DOHH2 (cell line): ENCODE data around the gene ATP4A.
"Not testable (repeated sequence)": the region's sequence is repeated elsewhere in the genome, so short reads cannot be mapped to it uniquely, and the experiment has no call there.

Experiments used
- H3F3A ChIP-seq: fragments of 200-600 bp; sonication (generic), shearing (Covaris generic); 2 replicates; pipeline ENCODE4 v1.6.0; 2016; ENCODE audit warnings: antibody characterized with exemption, mild to moderate bottlenecking; ENCODE audit not compliant: control insufficient read depth, insufficient read depth
- H3K27ac ChIP-seq: fragments of 200-600 bp; sonication (generic); 2 replicates; pipeline ENCODE4 v1.5.1; 2014; ENCODE audit warnings: low read depth, mild to moderate bottlenecking, low read length, moderate library complexity
- H3K27me3 ChIP-seq: fragments of 200-600 bp; sonication (generic); 2 replicates; pipeline ENCODE4 v1.6.1; 2014; ENCODE audit warnings: mild to moderate bottlenecking, low read length, mixed read lengths; ENCODE audit not compliant: control insufficient read depth
- H3K36me3 ChIP-seq: fragments of 200-600 bp; sonication (generic); 2 replicates; pipeline ENCODE4 v1.6.1; 2014; ENCODE audit warnings: mild to moderate bottlenecking, low read length, moderate library complexity, mixed read lengths; ENCODE audit not compliant: control insufficient read depth
- H3K4me1 ChIP-seq: fragments of 200-600 bp; sonication (generic); 2 replicates; pipeline ENCODE4 v1.6.1; 2014; ENCODE audit warnings: mild to moderate bottlenecking, low read length, mixed read lengths; ENCODE audit not compliant: control insufficient read depth
- H3K4me2 ChIP-seq: fragments of 200-600 bp; sonication (generic); 2 replicates; pipeline ENCODE4 v1.6.0; 2014; ENCODE audit warnings: mild to moderate bottlenecking, low read length, moderate library complexity
- H3K4me3 ChIP-seq: fragments of 200-600 bp; sonication (generic); 2 replicates; pipeline ENCODE4 v1.5.1; 2014; ENCODE audit warnings: mild to moderate bottlenecking, low read length, mixed read lengths
- H3K79me2 ChIP-seq: fragments of 200-600 bp; sonication (generic); 2 replicates; pipeline ENCODE4 v1.6.1; 2014; ENCODE audit warnings: mild to moderate bottlenecking, low read length, mixed read lengths; ENCODE audit not compliant: control insufficient read depth
- H3K9me2 ChIP-seq: fragments of 200-600 bp; sonication (generic); replicated peaks from 2 replicates; pipeline ENCODE4 v1.6.1; 2014; ENCODE audit warnings: mild to moderate bottlenecking, low read length, mixed read lengths; ENCODE audit not compliant: control insufficient read depth
- H3K9me3 ChIP-seq: fragments of 200-600 bp; sonication (generic); 2 replicates; pipeline ENCODE4 v1.6.1; 2014; ENCODE audit warnings: antibody characterized with exemption, low read length, mixed read lengths; ENCODE audit not compliant: control insufficient read depth, insufficient read depth
- H4K20me1 ChIP-seq: fragments of 200-600 bp; sonication (generic); 2 replicates; pipeline ENCODE4 v1.6.0; 2014; ENCODE audit warnings: low read depth, mild to moderate bottlenecking, antibody characterized with exemption, low read length, moderate library complexity; ENCODE audit not compliant: control insufficient read depth, insufficient read depth
- EZH2phosphoT487 ChIP-seq: fragments of 200-600 bp; sonication (generic); IDR thresholded peaks from 2 replicates; pipeline ENCODE4 v1.6.1; 2017; ENCODE audit warnings: borderline replicate concordance, mild to moderate bottlenecking, antibody characterized with exemption, low read length, moderate library complexity, mixed read lengths
- TF ChIP-seq, protein P1 (sequence below): fragments of 200-600 bp; sonication (generic); IDR thresholded peaks from one replicate; pipeline ENCODE4 v1.5.1; 2014; ENCODE audit warnings: antibody characterized with exemption, mild to moderate bottlenecking, low read depth, low read length; ENCODE audit not compliant: poor library complexity, severe bottlenecking

Gene ATP4A

DNA sequence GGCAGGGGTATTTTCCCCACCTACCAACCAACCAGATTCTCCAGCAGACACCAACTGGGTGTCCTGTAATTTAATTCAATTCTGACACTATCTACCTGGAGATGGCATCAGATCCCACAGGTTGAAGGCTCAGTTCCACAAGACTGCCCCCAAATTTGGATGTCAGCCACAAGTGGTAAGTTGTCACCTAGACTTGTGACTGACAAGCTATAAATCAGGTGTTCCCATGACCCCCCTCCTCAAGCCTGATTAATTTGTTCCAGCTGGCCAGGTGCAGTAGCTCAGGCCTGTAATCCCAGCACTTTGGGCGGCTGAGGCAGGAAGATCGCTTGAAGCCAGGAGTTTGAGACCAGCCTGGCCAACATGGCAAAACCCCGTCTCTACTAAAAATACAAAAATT, 38.5 kb upstream of the ATP4A start:
- H3K4me2 ChIP-seq, result no peak overlapping the region
- TF ChIP-seq EZH2phosphoT487, result no peak
- TF ChIP-seq, protein P1, sequence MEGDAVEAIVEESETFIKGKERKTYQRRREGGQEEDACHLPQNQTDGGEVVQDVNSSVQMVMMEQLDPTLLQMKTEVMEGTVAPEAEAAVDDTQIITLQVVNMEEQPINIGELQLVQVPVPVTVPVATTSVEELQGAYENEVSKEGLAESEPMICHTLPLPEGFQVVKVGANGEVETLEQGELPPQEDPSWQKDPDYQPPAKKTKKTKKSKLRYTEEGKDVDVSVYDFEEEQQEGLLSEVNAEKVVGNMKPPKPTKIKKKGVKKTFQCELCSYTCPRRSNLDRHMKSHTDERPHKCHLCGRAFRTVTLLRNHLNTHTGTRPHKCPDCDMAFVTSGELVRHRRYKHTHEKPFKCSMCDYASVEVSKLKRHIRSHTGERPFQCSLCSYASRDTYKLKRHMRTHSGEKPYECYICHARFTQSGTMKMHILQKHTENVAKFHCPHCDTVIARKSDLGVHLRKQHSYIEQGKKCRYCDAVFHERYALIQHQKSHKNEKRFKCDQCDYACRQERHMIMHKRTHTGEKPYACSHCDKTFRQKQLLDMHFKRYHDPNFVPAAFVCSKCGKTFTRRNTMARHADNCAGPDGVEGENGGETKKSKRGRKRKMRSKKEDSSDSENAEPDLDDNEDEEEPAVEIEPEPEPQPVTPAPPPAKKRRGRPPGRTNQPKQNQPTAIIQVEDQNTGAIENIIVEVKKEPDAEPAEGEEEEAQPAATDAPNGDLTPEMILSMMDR, result no peak
- H3K9me3 ChIP-seq, result no peaks in the 10 kb centered on the region
- peaks cover 5% of the 10 kb centered on the region for H3K27me3 ChIP-seq
- no peaks in the 10 kb centered on the region for H3K79me2 ChIP-seq
- H3F3A ChIP-seq, result no peaks in the 10 kb centered on the region
- H3K4me3 ChIP-seq, result no peak overlapping the region
- no peaks in the 10 kb centered on the region for H3K9me2 ChIP-seq
- no peaks in the 10 kb centered on the region for H3K36me3 ChIP-seq
- H4K20me1 ChIP-seq, result no peaks in the 10 kb centered on the region
- H3K4me1 ChIP-seq, result no peaks in the 10 kb centered on the region
- H3K27ac ChIP-seq, result no peak overlapping the region

DNA sequence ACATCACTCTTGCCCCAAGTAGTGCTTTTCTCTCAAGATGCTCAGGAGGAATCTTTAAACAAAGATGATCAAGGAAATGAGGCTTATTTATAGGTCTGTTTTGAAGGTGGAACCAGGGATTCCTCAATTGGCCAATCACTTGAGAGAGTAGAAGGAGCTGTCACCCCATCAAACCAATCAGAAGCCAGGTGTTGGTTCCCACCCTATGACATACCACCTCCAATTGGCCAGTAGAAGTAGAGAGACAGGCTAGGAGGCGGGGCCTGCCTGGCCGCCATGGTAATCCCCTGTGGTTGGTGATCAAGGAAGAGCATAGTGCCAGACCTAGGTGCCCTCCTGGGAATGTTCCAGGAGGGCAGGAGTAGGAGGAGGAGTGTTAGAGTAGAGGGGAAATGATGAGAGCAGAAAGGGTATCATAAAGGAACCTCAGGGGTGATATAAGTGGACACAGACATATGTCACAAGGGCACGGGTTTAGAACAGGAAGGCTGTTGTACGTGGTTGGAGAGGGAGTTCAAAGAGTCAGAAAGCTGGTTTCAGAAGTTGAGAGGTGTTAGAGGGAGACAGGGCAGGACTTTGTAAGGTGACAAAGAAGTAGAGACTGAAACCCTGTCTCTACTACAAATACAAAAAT, 33.0 kb upstream of the ATP4A start:
- Histone ChIP-seq H3K4me2 (no peak overlapping the region), H3F3A (no peaks in the 10 kb centered on the region), H3K36me3 (no peaks in the 10 kb centered on the region), H3K9me2 (no peaks in the 10 kb centered on the region), H3K4me3 (no peak overlapping the region), H4K20me1 (no peaks in the 10 kb centered on the region), H3K4me1 (no peaks in the 10 kb centered on the region), H3K27ac (no peak overlapping the region), H3K79me2 (no peaks in the 10 kb centered on the region), H3K27me3 (peaks cover 5% of the 10 kb centered on the region), H3K9me3 (no peaks in the 10 kb centered on the region)
- TF ChIP-seq, protein P1, result no peak

DNA sequence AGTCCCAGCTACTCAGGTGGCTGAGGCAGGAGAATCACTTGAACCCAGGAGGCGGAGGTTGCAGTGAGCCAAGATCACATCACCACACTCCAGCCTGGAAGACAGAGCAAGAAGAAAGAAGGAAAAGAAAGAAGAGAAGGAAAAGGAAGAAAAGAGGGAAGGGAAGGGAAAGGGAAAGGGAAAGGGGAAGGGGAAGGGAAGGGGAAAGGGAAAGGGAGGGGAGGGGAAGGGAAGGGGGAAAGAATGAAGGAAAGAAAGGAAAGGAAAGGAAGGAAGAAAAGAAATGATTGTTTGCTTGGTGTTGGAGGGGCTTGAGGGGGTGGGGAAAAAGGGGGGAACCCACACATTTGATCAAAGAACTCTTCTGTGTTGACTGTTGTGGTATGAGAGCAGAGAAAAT, 32.5 kb upstream of the ATP4A start:
- Histone ChIP-seq H3K27ac (no peak overlapping the region), H4K20me1 (no peaks in the 10 kb centered on the region), H3K4me1 (no peaks in the 10 kb centered on the region), H3K36me3 (no peaks in the 10 kb centered on the region), H3K4me3 (no peak overlapping the region), H3K9me3 (no peaks in the 10 kb centered on the region), H3K9me2 (no peaks in the 10 kb centered on the region), H3K27me3 (peaks cover 5% of the 10 kb centered on the region), H3K4me2 (no peak overlapping the region), H3F3A (no peaks in the 10 kb centered on the region), H3K79me2 (no peaks in the 10 kb centered on the region)
- no peak for TF ChIP-seq EZH2phosphoT487
- TF ChIP-seq, protein P1, result no peak

DNA sequence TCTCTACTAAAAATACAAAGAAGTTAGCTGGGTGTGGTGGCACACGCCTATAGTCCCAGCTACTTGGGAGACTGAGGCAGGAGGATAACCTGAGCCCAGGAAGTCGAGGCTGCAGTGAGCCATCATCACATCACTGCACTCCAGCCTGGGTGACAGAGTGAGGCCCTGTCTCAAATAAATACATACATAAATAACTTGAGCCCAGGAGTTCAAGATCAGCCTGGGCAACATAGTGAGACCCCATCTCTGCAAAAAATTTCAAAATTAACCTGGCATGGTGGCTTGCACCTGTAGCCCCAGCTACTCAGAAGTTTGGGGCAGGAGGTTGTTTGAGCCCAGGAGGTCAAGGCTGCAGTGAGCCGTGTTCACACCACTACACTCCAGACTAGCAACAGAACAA, 31.6 kb upstream of the ATP4A start:
- H3K9me3 ChIP-seq, H3K9me2 ChIP-seq, H3K79me2 ChIP-seq, H3F3A ChIP-seq, H4K20me1 ChIP-seq, H3K4me3 ChIP-seq, H3K27me3 ChIP-seq, H3K4me2 ChIP-seq, H3K36me3 ChIP-seq, H3K4me1 ChIP-seq, H3K27ac ChIP-seq: not testable (repeated sequence)
